Globus pallidus (tissue), 1 donor: ENCODE measurements around the gene FGFR2.
"Not testable (repeated sequence)": the region's sequence is repeated elsewhere in the genome, so short reads cannot be mapped to it uniquely, and the experiment has no call there.

Experiments used
- DNase-seq: peaks from one replicate; pipeline ENCODE4 v3.0.0-alpha.2; 2015; ENCODE audit warnings: low spot score

The FGFR2 gene

DNA sequence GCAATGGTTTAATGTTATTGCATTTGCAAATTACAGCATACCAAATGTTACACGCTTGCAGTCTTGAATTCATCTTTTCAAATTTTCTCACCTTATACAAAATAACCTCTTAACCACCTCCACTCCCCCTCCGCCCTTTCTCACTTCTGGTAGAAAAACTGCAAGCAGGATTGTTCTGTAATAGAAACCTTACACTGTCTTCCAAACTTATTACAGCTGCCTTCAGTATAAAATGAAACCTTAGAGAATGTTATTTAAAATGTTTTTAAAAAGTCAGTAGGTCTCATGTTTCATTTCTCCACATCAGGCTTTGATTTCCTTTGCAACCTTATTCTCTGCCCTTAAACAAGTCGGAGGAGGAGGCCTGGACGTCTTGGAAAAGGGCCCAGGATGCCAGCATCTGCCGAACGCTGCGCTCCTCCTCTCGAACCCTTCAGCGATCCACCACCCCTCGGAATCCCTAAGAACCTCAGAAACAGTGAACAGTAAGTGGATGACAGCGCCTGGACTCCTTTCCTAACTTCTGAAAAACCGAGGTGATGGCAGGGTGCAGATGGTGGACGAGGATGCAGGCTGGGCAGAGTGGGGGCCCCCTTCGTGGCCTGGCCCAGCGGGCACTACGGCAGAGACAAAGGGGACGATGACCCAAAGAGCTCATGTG lies 74.0 kb downstream of the FGFR2 start:
- DNase-seq: no peak

GRCh38 chr10:121522831-121523230 lies 75.4 kb downstream of the FGFR2 start:
- DNase-seq: no peak

GRCh38 chr10:121521794-121522556 lies 76.3 kb downstream of the FGFR2 start:
- DNase-seq: no peak

DNA sequence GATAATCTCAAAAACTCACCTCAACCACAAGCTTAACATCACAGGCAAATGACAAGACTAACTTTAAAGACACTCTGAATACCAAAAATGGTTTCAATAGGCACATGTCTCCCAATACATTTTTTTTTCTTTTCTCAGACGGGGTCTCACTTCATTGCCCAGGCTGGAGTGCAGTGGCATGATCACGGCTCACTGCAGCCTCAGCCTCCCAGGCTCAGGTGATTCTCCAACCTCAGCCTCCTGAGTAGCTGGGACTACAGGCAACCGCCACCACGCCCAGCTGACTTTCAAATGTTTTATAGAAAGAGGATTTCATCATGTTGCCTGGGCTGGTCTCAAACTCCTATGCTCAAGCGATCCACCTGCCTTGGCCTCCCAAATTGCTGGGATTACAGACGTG lies 77.7 kb downstream of the FGFR2 start:
- not testable (repeated sequence) for DNase-seq

DNA sequence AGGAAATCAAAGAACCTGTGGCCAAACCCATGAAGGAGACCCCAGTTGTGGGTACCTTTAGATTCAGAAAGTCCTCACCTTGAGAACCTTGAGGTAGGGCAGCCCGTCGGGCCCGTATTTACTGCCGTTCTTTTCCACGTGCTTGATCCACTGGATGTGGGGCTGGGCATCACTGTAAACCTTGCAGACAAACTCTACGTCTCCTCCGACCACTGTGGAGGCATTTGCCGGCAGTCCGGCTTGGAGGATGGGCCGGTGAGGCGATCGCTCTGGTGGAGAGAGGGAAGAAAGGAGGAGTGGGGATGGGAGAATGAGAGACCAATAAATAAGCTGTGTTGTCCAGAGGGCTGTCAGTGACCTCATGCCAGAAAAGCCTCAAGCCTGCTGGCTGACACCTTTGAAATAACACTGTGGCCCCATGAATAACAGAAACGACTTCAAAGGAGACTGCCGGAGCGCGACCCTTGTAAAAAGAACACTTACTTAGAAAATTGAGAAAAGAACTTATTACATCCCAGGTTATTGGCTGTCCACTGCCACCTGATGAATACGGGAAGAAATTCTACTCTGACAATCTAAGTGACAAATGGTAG lies 78.2 kb downstream of the FGFR2 start:
- no peak for DNase-seq

DNA sequence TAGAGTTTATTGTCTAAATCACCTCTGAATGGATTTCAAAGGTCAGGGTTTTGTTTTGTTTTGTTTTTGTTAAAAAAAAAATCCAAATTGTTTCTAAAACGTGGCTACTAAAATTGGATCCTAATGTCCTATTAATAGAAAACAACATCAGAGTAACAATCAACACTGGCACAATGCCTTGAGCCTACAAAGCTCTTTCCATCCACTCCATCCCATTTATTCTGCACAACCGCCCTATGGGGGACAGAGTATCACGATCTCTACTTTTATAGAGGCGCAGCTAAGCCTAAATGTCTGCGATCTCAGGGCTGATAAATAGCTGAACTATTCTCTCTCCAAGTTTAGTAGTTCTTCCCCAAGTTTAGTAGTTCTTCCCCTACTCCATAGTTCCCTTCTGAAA lies 78.8 kb downstream of the FGFR2 start:
- DNase-seq: no peak

- no peak for DNase-seq
Measured at GRCh38 chr10:121518333-121518732, 79.9 kb downstream of the FGFR2 start.

DNA sequence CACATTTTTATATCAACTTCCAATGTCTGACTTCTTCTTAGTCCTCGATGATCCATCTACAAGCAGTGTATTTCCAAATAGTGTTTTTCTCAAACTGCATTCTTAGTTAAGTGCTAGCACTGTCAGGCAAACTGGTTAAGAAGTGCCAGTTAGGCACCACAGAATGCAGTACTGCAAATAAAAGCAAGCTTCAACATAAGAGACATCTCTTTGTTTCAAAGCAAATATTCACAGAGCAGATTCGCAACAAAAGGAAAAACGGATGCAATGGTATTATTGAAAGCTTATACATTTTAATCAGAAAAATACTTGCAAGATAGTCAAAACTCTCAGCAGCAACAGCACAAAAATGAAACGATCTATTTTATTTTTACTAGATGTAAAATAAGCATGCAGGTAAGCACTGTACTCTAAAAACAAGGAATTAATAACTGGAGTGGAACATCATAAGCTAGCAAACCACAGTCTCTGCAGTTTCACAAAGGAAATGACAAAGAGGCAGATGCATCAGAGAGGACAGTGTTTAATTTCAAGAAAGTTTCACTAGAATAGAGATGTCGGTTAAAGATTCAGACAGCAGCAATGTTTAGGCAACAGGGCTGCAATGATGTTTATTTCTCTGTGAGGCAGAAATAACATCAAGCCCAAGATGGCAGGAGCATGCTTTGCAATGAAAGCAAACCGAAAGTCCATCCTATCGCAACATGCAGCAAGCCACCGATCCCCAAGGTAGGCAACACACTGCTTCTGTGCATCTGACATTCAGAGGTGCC lies 82.0 kb downstream of the FGFR2 start:
- no peak for DNase-seq

DNA sequence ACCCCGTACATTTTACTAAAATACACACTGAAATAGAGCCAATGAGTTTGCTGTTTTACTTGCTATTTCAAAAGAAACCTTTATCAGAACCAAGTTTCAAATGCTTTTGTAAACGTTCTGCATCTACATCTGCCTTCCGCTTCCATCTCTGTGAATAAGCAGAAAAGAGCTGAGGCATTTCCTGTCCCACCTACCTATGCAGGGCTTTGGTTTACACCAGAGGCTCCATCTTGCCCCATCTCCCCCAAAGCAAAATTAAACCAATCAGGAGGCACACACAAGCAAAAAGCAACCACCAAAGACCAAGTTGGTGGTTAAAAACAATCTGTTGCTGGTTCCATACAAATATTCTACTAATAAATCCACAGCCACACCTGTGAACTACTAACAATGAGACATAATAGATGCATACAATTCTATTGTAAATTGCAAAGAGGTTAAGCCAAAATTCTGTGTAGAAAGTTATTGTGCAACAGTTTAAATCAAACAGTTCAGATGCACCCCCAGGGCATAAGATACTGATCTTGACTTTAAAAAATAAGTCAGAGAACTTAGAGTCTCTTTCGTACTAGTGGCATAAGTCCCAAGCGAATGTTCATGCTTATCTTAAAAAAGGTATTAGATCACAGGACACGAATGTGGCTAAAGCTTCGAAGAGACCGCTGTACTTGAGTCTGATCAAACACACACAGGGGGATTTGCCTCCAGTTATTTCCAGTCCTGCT lies 83.9 kb downstream of the FGFR2 start:
- DNase-seq: no peak

DNA sequence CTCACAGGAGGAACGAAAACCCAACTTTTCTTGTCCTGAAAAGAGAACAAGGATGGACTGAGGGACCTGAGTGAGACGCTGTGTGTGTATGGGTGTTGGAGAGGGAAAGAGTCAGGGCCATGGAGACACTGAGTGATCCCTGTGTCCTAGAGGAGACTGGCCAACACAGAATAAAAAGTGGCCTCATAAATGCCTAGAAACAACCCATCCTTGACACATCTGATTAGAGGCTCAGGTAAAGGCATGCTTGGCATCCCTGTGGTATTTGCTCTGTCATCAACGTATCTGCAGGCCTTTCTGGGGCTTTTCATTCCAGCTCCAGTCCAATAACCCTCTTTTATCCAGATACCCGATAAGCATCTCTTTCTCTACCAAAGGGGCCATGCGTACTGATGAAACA lies 86.3 kb downstream of the FGFR2 start:
- DNase-seq: no peak

DNA sequence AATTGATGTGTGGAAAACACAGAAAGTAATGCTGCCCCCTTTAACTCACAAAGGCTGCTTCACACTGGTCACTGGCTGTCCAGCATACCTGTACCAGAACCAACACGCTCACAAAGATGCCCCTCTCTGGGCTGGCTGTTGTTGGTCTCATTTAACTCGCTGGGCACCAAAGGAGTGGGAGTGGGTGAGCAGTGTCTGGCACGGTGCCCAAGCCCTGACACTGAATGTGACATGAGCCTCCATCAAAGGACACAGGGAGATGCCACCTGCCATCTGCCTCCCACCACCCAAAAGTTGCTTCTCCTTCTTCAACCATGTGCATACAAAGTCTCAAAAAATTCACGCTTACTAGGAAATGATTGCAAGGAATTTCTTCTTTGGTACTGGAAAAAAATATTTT lies 86.8 kb downstream of the FGFR2 start:
- DNase-seq: no peak

- DNase-seq: no peak
Measured at GRCh38 chr10:121510201-121510771, 88.0 kb downstream of the FGFR2 start.

- DNase-seq: no peak
Measured at GRCh38 chr10:121509796-121510195, 88.4 kb downstream of the FGFR2 start.

GRCh38 chr10:121509112-121509511 lies 89.1 kb downstream of the FGFR2 start:
- no peak for DNase-seq

GRCh38 chr10:121503587-121504051 lies 94.6 kb downstream of the FGFR2 start:
- no peak for DNase-seq

GRCh38 chr10:121501796-121502195 lies 96.4 kb downstream of the FGFR2 start:
- peak; percentile 78 for DNase-seq

DNA sequence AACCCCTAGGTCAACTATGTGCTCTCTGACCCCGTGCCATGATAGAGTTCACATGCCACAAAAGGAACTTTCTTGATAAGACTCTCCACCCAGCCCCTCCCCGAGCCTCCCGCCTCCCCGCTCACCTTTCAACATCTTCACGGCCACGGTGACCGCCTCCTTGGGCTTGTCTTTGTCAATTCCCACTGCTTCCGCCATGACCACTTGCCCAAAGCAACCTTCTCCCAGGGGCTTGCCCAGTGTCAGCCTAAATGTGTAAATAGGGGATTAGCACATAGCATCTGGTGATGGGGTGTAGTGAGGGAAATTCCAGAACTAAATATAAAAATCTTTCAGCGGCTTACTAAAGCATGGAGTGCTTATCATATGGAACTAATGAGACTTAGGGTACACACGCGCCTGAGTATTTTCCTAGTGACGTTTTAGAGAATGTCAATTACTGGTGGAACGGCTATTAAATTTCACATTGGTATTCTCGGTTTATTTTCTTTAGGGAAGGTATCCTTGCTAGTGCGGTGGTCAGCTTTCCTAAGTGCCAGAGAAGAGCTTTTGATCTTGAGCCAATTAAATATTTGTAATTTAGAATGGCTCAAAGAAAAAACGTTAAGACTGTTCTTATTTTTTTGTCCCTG lies 97.4 kb downstream of the FGFR2 start:
- no peak for DNase-seq

DNA sequence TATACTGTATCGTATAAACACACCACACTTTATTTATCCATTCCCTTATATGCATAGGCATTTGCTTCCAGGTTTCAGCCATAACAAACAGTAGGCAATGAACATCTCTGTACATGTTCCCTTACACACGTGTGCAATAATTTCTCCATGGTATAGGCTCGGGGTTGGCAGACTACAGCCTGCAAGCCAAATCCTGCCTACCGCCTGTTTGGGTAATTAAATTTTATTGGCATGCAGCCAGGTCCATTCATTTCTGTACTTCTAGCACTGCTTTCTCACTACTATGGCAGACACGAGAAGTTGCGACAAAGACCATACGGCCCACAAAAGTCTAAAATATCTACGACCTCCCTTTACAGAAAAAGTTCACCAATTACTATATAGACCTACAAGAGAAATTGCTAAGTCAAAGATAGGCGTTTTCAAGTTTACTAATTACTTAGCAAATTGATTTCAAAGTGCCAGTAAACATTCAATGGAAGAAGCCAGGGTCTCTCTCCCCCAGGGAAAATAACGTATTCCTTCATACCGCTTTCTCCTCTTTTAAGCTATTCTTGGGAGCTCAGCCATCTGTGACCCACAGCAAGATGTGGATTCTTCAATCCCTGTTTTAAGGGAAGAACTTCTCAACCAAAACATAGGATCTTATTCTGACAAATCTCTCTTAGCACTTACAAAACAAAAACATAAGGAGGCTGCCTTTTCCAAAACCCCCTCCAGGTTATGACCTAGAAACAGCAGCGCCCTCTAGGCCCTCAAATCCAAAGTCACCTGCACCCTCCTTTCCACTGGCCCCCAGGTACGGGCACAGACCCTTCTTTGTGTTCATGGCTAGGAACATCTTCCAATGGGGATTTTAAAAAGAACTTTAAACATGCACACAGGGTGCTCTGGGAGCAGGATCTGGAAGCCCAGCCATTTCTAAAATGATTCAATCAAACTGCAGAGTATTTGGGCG lies 100.5 kb downstream of the FGFR2 start:
- DNase-seq: no peak

- no peak for DNase-seq
Measured at GRCh38 chr10:121495719-121496118, 102.5 kb downstream of the FGFR2 start.

DNA sequence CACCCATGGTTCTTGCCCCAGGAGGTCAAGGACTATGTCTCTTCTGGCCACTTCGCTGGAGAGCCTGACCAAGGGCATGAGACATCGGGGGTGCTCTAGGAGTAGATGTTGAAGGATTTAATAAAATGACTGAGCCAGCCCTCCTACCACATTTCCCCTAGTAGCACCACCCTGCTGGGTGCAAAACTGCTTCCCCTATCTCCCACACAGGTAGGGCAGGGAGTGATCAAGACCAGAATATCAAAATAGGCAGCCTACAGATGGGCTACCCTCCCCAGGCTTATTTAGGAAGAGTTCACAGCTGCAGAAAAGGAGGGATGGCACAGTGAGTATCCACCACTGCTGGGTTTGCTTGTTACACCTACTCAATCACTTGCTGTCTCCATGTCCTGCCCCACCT lies 103.9 kb downstream of the FGFR2 start:
- no peak for DNase-seq
